ENCODE measurements around the gene NIPBL. TPM values are rescaled to one million over a fixed set of nuclear protein-coding genes. Genes with fewer than 3 reads are reported as not detected.
"Not testable (repeated sequence)": the region's sequence is repeated elsewhere in the genome, so short reads cannot be mapped to it uniquely, and the experiment has no call there.

Gene NIPBL
- polyA plus RNA-seq, 1 donor, result 38.8 TPM

DNA sequence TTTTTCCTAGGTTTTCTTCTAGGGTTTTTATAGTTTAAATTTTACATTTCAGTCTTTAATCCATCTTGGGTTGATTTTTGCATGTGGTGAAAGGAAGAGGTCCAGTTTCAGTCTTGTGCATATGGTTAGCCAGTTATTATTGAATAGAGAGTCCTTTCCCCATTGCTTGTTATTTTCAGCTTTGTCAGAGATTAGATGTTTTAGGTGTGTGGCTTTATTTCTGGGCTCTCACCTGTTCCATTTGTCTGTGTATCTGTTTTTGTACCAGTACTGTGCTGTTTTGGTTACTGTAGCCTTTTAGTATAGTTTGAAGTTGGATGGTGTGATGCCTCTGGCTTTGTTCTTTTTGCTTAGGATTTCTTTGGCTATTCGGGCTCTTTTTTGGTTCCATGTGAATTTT lies 25.8 kb downstream of the NIPBL start:
- no peak for DNase-seq

DNA sequence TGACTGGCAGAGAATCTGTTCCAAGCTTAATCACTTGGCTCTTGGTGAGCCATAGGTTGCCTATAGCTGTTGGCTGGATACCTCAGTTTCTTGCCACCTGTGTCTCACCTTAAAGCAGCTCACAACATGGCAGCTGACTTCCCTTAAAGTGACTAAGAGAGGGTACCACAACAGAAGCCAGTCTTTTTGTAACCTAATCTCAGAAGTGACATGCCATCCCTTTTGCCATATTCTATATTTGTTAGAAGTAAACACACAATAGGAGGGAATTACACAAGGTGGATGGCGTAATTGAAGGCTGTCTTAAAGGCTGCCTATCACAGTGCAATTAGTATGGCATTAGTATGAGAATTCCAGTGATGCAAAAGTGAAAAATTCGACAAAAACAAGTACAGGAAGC lies 28.1 kb downstream of the NIPBL start:
- no peak for DNase-seq

DNA sequence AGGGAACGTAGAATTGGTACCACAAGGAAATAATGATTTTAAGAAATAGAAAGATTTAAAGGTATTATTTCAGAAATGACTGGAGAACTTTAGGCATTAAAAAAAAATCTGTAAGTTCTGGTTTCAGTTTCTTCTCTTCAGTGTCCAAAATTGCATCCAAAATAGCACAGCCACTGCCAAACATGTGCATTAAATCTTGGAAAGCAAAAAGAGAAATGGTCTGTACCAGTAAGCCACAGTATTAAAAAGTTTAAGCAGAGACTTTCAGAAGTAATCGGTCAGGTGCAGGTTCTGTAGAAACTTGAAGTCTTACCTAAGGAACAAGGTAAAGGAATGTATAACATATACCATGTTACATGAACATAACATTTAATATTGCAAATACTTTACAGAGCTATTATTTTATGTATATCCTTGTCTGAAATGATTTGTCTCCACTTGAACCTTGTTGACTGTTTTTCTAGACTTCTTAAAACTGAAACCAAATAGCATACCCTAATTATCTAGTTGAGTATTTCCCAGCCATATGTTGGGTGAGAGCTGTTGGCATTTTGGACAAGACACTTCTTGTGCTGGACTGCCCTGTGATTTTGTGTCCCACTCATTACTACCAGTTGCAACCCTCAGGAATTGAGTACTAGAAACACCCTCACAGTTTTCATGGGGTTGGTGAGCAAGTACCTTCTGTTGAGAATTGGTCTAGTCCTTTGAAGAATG lies 32.1 kb downstream of the NIPBL start:
- peak; percentile 27 for DNase-seq

DNA sequence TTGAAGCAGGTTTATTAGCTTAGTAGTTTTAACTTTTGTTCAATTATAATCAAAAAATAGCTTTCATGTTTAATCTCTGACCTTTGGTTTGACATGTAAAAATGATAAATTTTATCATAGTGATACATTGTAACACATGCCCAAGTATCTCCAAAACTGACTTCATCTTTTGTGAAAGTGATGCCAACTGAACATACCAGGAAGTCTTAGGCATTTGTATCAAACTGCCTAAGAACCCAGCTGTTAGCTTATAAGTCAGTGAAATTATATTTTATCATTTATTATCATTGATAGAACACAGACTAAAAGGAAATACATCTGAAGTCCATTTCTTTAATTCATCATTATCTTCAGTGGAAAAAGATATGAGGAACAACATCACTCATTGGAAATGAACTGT lies 39.1 kb downstream of the NIPBL start:
- DNase-seq, result no peak

GRCh38 chr5:36916614-36917013 lies 40.0 kb downstream of the NIPBL start:
- not testable (repeated sequence) for DNase-seq

DNA sequence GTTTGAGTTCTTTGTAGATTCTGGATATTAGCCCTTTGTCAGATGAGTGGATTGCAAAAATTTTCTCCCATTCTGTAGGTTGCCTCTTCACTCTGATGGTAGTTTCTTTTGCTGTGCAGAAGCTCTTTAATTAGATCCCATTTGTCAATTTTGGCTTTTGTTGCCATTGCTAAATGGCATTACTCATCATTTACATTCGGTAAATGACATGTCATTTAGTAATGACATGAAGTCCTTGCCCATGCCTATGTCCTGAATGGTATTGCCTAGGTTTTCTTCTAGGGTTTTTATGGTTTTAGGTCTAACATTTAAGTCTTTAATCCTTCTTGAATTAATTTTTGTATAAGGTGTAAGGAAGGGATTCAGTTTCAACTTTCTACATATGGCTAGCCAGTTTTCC lies 40.8 kb downstream of the NIPBL start:
- not testable (repeated sequence) for DNase-seq

DNA sequence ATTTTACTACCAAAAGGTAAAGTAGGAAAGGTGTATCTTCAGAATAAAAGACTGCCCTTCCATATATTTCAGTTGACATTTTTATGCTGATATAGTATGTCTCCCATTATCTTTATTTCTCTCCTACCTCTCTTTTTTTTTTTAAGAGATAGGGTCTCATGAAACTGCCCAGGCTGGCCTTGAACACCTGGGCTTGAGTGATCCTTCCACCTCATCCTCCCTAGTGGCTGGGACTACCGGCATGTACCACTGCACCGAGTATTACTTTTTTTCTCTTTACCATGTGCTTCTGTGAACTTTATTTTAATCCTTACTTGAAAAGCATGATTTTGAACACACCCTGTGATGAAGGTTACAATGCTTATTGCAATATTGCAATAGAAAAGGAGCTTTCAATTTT lies 42.7 kb downstream of the NIPBL start:
- DNase-seq, result no peak

DNA sequence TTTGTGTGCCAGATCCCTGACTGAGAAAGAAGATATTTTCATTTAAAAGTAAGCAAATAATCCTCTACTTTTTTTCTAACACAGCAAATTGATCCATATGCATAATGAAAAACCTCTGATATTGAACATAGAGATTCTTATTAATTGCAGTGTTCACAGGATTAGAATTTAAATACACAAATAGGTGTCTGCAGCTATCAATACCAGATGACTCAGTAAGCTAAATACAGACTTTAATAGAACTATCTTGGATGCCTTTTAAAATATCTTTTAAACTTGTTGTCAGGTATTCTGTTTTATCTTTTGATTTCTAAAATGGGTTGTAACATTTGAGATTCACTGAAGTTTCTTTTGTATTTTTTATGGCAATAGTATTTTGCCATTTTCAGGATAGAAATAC lies 43.1 kb downstream of the NIPBL start:
- DNase-seq, result no peak

GRCh38 chr5:36928947-36929346 lies 52.4 kb downstream of the NIPBL start:
- DNase-seq, result no peak

DNA sequence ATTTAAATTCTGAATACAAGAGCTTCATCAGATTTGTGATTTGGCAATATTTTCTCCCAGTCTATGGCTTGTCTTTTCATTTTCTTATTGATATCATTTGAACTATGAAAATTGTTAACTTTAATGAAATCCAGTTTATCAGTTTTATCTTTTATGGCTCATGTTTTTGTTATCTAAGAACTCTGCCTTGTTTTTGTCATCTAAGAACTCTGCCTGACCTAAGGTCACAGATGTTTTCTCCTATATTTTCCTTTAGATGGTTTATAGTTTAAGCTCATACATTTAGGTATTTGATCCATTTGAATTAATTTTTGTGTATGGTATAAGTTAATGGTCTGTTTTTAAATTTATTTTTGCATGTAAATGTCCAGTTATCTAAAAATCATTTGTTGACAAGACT lies 52.9 kb downstream of the NIPBL start:
- DNase-seq, result no peak

- DNase-seq, result no peak
Observed at GRCh38 chr5:36932056-36932455, 55.5 kb downstream of the NIPBL start.

- no peak for DNase-seq
Observed at GRCh38 chr5:36932699-36933098, 56.1 kb downstream of the NIPBL start.

DNA sequence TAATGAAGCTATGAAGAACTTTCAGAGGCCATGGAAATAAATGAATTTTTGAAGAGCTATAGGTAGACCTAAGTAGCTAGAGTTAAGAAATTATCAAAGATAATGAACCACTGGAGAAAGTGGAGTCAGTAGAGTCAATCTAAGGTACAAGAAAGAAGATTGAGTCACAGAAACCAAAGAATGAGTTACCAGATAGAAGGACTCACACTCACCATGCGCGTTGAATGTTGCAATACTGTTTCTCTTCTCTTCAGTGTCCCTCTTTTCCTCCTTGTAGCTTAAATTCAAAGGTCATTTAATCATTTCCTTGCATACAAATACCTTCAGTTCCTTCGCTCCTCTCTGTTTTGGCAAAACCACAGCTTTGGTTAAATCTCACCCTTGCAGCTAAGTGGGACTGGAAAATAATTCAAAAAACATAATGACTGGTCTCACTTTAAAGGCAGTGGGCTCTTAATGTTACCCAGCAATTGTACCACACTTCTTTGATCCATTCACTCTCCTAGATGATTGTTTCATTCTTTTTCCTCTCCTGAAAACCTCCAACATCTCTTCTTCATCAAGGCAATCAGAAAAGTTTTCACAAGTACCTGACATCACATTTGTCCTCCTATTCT lies 58.3 kb downstream of the NIPBL start:
- no peak for DNase-seq

GRCh38 chr5:36935805-36936204 lies 59.2 kb downstream of the NIPBL start:
- no peak for DNase-seq

DNA sequence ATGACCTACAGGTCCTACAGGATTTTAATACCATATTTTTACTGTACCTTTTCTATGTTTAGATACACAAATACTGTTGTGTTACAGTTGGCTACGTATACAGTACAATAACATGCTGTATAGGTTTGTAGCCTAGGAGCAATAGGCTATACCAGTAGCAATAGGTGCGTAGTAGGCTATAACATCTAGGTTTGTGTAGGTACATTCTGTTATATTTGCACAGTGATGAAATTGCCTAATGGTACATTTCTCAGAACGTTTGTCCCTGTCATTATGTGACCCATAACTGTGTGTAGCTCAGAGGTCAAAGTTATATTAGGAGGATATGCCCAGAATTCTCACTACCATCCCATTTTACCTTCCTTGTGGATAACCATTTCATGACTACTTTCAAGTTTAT lies 59.7 kb downstream of the NIPBL start:
- DNase-seq, result no peak

GRCh38 chr5:36938129-36938528 lies 61.6 kb downstream of the NIPBL start:
- no peak for DNase-seq

DNA sequence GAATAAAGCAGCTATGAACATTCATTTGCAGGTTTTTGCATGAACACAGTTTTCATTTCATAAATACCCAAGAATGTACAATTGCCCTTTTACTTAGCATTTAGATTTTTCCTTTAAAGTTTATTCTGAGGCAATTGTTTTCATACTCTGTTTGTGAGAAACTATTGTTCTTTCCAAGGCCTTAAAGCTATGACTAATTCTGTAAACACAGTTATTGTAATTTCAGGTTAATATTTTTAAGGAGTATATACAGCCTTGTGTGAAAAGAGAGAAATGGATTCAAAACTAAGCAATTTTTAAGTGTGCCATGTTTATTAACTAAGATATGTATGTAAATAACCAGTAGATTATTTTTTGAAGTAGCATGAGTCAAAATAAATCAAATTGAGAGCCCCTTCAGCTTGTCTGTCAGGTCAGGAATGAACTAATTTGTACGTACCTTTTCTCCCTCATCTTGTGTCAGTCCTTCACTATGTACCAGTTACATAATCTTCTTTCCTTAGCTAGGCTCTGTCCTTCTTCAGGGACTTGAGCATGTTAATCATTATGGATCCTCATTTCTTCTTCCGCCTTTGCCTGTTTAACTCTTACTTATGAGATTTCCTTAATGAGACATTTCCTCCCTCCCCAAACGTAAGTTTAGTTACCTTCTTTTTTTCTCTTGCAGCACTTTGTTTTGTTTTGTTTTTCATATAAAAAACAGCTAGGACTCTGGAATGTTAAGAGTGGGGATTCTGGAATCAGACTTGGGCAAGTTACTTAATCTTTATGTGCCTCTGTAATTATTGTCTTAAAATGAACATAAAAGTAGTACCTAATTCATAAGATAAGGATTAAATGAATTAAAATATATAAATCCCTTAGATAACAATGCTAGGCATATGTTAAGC lies 63.6 kb downstream of the NIPBL start:
- no peak for DNase-seq

- DNase-seq, result no peak
Observed at GRCh38 chr5:36943584-36943983, 67.0 kb downstream of the NIPBL start.

DNA sequence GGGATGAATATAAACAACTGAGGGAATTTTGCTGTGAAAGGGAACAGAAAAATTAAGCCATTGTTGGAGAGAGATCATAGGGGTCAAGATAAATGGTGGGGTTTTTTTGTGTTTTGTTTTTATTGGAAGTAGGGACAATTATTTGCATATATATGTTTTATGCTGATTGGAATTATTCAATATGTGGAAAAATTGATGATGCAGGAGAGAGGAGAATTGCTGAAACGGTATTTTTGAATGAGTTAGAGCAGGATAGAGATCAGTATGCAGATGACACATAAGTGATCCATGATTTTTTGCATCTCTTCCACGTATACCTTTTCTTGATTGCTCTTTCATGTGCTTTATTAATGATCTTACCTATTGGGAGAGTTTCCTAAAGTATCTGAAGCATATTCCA lies 67.5 kb downstream of the NIPBL start:
- no peak for DNase-seq

DNA sequence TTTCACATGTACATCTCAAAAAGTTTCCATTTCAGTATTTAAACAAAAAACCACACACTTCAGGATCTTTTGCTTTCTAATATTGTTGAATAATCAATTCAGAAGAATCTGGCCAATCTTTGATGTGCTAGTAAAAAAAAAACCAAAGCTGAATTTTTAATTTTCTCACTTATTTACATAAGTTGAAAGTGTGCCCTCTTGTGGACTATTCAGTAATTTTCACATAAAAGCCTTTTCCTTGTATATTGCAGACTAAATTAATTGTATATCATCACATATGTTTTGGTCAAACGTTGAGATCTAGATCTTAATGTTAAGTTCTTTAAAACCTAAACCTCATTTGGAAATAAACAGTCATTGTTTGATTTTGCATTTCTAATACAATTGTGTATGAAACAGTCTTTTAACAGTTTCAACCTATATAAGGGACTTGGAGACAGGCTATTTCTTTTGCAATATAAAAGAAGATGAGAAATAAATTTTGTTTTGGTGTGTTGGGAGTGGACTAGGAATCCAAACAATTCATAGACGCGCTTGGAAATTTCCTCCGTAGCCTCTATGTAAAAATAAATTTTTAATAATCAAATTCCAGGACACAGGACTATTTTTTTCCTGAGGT lies 68.1 kb downstream of the NIPBL start:
- DNase-seq, result peak; percentile 26

DNA sequence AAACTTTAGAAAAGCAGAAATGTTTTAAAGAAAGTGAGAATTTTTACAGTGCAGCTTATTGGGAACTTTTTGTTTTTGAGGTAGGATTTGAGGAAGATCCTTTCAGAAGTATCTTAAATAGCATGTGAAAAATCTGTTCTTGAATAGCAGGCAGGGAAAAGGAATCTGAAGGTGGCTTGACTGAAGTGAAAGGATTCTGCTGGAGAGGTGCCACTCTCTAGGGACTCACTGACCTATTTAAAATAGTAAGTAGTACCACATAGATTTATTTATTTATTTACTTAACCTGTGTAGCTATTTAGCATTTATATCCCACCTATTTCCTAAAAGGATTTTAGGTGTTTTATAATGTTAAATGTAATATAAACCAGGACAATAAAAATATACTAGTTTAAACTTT lies 69.1 kb downstream of the NIPBL start:
- no peak for DNase-seq

DNA sequence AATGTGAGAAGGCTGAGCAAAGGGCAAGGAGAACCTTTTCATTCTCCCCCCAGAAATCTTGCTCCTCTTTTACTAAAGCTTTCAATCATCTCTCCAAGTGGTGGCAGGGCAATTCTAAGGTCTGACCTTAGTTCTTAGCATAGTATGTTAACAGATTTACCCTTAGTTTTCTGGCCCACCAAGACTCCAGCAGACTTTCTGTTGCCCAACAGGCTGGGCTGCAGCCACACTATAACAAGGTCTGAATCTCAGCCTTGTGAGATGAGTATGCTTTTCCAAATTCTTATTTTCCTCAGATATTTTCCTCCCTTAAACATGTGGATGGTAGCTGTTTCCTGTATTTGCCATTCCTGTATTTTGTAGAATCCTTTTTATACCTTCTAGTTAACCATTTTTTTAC lies 69.5 kb downstream of the NIPBL start:
- DNase-seq, result no peak

- DNase-seq, result no peak
Observed at GRCh38 chr5:36948041-36948440, 71.5 kb downstream of the NIPBL start.

Data from hindlimb muscle (tissue), 1 donor.